NT2/D1 (cell line): Measurements from ENCODE around the gene SLCO4A1.

ENCODE experiments used
- DNase-seq: peaks from one replicate; pipeline ENCODE4 v3.0.0-alpha.2; 2011; ENCODE audit warnings: low read depth, low spot score
- H3K27me3 ChIP-seq: 2 replicates; pipeline ENCODE4 v1.6.0; 2011; ENCODE audit warnings: mild to moderate bottlenecking; ENCODE audit not compliant: insufficient read length, insufficient read depth
- H3K36me3 ChIP-seq: 2 replicates; pipeline ENCODE4 v1.6.1; 2011; ENCODE audit warnings: mild to moderate bottlenecking, low read length, mixed read lengths; ENCODE audit not compliant: insufficient read depth, insufficient read length
- H3K4me1 ChIP-seq: 2 replicates; pipeline ENCODE4 v1.5.1; 2011; ENCODE audit not compliant: insufficient read depth, insufficient read length
- H3K4me3 ChIP-seq: 2 replicates; pipeline ENCODE4 v1.5.1; 2011; ENCODE audit warnings: low read depth; ENCODE audit not compliant: insufficient read length
- H3K9ac ChIP-seq: 2 replicates; pipeline ENCODE4 v1.6.0; 2011; ENCODE audit warnings: low read depth; ENCODE audit not compliant: insufficient read length
- H3K9me3 ChIP-seq: 2 replicates; pipeline ENCODE4 v1.5.1; 2011; ENCODE audit warnings: mild to moderate bottlenecking, low read length; ENCODE audit not compliant: insufficient read depth
- SUZ12 ChIP-seq: IDR thresholded peaks from 2 replicates; pipeline ENCODE4 v1.6.1; 2011; ENCODE audit not compliant: insufficient read length, insufficient read depth; ENCODE audit errors: extremely low read depth
- YY1 ChIP-seq: IDR thresholded peaks from 2 replicates; pipeline ENCODE4 v1.6.1; 2011; ENCODE audit not compliant: insufficient read length, insufficient read depth
- ZNF274 ChIP-seq: IDR thresholded peaks from 2 replicates; pipeline ENCODE4 v1.6.1; 2011; ENCODE audit warnings: mild to moderate bottlenecking, low read depth, low read length

The SLCO4A1 gene

GRCh38 chr20:62716198-62716940 is 74.1 kb downstream of the SLCO4A1 start:
- H3K9me3 ChIP-seq = peaks cover 10% of the 10 kb centered on the region
- TF ChIP-seq ZNF274 (no peak), YY1 (no peak), SUZ12 (no peak)
- H3K9ac ChIP-seq = peak overlapping the region; percentile 26
- H3K27me3 ChIP-seq = peaks cover 19% of the 10 kb centered on the region
- no peak overlapping the region for H3K4me3 ChIP-seq
- peaks cover 3% of the 10 kb centered on the region for H3K4me1 ChIP-seq
- H3K36me3 ChIP-seq = no peaks in the 10 kb centered on the region
- DNase-seq = no peak

GRCh38 chr20:62716941-62717310 is 74.6 kb downstream of the SLCO4A1 start:
- Histone ChIP-seq H3K9ac (no peak overlapping the region), H3K27me3 (peaks cover 15% of the 10 kb centered on the region), H3K36me3 (no peaks in the 10 kb centered on the region), H3K4me3 (no peak overlapping the region), H3K4me1 (peaks cover 3% of the 10 kb centered on the region), H3K9me3 (peaks cover 14% of the 10 kb centered on the region)
- DNase-seq = no peak
- TF ChIP-seq ZNF274 (no peak), YY1 (no peak), SUZ12 (no peak)

DNA sequence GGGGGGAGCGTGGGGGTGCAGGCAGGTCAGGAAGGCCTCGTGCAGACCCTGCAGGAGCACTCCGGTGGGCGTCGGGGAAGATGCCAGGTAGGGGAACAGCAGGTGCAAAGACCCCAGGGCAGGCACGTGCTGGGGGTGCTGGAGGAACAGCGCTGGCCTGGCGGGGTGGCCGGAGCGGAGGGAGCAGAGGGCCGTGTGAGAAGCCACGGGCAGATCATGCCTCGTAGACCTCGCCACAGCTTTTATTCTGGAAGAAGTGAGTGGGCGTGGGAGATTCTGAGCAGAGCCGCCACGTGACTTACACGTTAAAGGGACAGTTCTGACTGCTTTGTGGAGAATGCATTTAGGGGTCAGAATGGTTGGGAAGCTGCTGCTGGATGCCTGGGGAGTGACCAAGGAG is 75.6 kb downstream of the SLCO4A1 start:
- Histone ChIP-seq H3K4me1 (peaks cover 3% of the 10 kb centered on the region), H3K4me3 (no peak overlapping the region), H3K9ac (no peak overlapping the region), H3K9me3 (peaks cover 14% of the 10 kb centered on the region), H3K27me3 (peaks cover 9% of the 10 kb centered on the region), H3K36me3 (no peaks in the 10 kb centered on the region)
- no peak for DNase-seq
- TF ChIP-seq YY1 = no peak
- no peak for TF ChIP-seq SUZ12
- no peak for TF ChIP-seq ZNF274

- H3K4me1 ChIP-seq = peaks cover 6% of the 10 kb centered on the region
- DNase-seq = no peak
Observed at GRCh38 chr20:62718546-62718945, 76.2 kb downstream of the SLCO4A1 start.

GRCh38 chr20:62719250-62719935 is 77.1 kb downstream of the SLCO4A1 start:
- H3K4me1 ChIP-seq = peaks cover 6% of the 10 kb centered on the region
- no peak overlapping the region for H3K9ac ChIP-seq

More at GRCh38 chr20:62718546-62718945, 76.2 kb downstream of the SLCO4A1 start:
- Histone ChIP-seq H3K27me3 (peaks cover 8% of the 10 kb centered on the region), H3K36me3 (no peaks in the 10 kb centered on the region), H3K4me3 (no peak overlapping the region), H3K9ac (no peak overlapping the region), H3K9me3 (peaks cover 14% of the 10 kb centered on the region)
- TF ChIP-seq SUZ12 = no peak
- TF ChIP-seq YY1 = no peak
- no peak for TF ChIP-seq ZNF274

More at GRCh38 chr20:62719250-62719935, 77.1 kb downstream of the SLCO4A1 start:
- TF ChIP-seq YY1 (no peak), ZNF274 (no peak), SUZ12 (no peak)
- Histone ChIP-seq H3K4me3 (no peak overlapping the region), H3K27me3 (peaks cover 5% of the 10 kb centered on the region), H3K9me3 (peaks cover 14% of the 10 kb centered on the region), H3K36me3 (no peaks in the 10 kb centered on the region)
- no peak for DNase-seq
